Measurements from ENCODE around the gene MAPK8.

The MAPK8 gene

GRCh38 chr10:48473704-48474103 lies 167.2 kb downstream of the MAPK8 start:
- Histone ChIP-seq H3K4me1 (ENCODE audit: insufficient read depth, low read length) (peaks cover 14% of the 10 kb centered on the region), H3K27ac (ENCODE audit: low read depth, low read length) (no peak overlapping the region), H3K9ac (ENCODE audit: low read depth, low read length) (no peak overlapping the region), H3K9me3 (ENCODE audit: insufficient read depth, low read depth, low read length) (no peaks in the 10 kb centered on the region), H3K36me3 (ENCODE audit: insufficient read depth, low read length) (no peaks in the 10 kb centered on the region), H3K4me3 (ENCODE audit: low read length) (no peak overlapping the region), H3K27me3 (ENCODE audit: insufficient read depth, low read length) (no peaks in the 10 kb centered on the region)
- 95% methylated on average over 3 of the region's 5 CpGs for WGBS

- H3K9ac ChIP-seq (ENCODE audit: low read depth, low read length), result no peak overlapping the region
- H3K27ac ChIP-seq (ENCODE audit: low read depth, low read length), result no peak overlapping the region
- no peaks in the 10 kb centered on the region for H3K9me3 ChIP-seq (ENCODE audit: insufficient read depth, low read depth, low read length)
- H3K27me3 ChIP-seq (ENCODE audit: insufficient read depth, low read length), result no peaks in the 10 kb centered on the region
- no peak overlapping the region for H3K4me3 ChIP-seq (ENCODE audit: low read length)
- peaks cover 13% of the 10 kb centered on the region for H3K4me1 ChIP-seq (ENCODE audit: insufficient read depth, low read length)
- no peaks in the 10 kb centered on the region for H3K36me3 ChIP-seq (ENCODE audit: insufficient read depth, low read length)
- 89% methylated on average over 1 of the region's 3 CpGs for WGBS
Observed at GRCh38 chr10:48474765-48475365, 168.4 kb downstream of the MAPK8 start.

- H3K27ac ChIP-seq (ENCODE audit: low read depth, low read length), result no peak overlapping the region
Observed at GRCh38 chr10:48475943-48476278, 169.4 kb downstream of the MAPK8 start.

GRCh38 chr10:48476279-48476982 lies 170.0 kb downstream of the MAPK8 start:
- H3K9ac ChIP-seq (ENCODE audit: low read depth, low read length), result no peak overlapping the region
- H3K27ac ChIP-seq (ENCODE audit: low read depth, low read length), result no peak overlapping the region
- H3K9me3 ChIP-seq (ENCODE audit: insufficient read depth, low read depth, low read length), result no peaks in the 10 kb centered on the region
- no peaks in the 10 kb centered on the region for H3K27me3 ChIP-seq (ENCODE audit: insufficient read depth, low read length)
- peaks cover 4% of the 10 kb centered on the region; the same call in 1 of the 2 replicates for H3K4me1 ChIP-seq (ENCODE audit: insufficient read depth, low read length)
- 80% methylated on average over 9 of the region's 9 CpGs for WGBS
- H3K4me3 ChIP-seq (ENCODE audit: low read length), result no peak overlapping the region
- H3K36me3 ChIP-seq (ENCODE audit: insufficient read depth, low read length), result no peaks in the 10 kb centered on the region

More at GRCh38 chr10:48475943-48476278, 169.4 kb downstream of the MAPK8 start:
- WGBS, result 93% methylated on average over 4 of the region's 4 CpGs
- Histone ChIP-seq H3K9ac (ENCODE audit: low read depth, low read length) (no peak overlapping the region), H3K4me1 (ENCODE audit: insufficient read depth, low read length) (peaks cover 4% of the 10 kb centered on the region; the same call in 1 of the 2 replicates), H3K27me3 (ENCODE audit: insufficient read depth, low read length) (no peaks in the 10 kb centered on the region), H3K9me3 (ENCODE audit: insufficient read depth, low read depth, low read length) (no peaks in the 10 kb centered on the region), H3K4me3 (ENCODE audit: low read length) (no peak overlapping the region), H3K36me3 (ENCODE audit: insufficient read depth, low read length) (no peaks in the 10 kb centered on the region)

GRCh38 chr10:48477141-48477540 lies 170.7 kb downstream of the MAPK8 start:
- Histone ChIP-seq H3K36me3 (ENCODE audit: insufficient read depth, low read length) (no peaks in the 10 kb centered on the region), H3K27me3 (ENCODE audit: insufficient read depth, low read length) (no peaks in the 10 kb centered on the region), H3K4me3 (ENCODE audit: low read length) (no peak overlapping the region), H3K9me3 (ENCODE audit: insufficient read depth, low read depth, low read length) (no peaks in the 10 kb centered on the region), H3K27ac (ENCODE audit: low read depth, low read length) (no peak overlapping the region), H3K9ac (ENCODE audit: low read depth, low read length) (no peak overlapping the region), H3K4me1 (ENCODE audit: insufficient read depth, low read length) (peaks cover 4% of the 10 kb centered on the region; the same call in 1 of the 2 replicates)

- H3K27me3 ChIP-seq (ENCODE audit: insufficient read depth, low read length), result no peaks in the 10 kb centered on the region
- WGBS, result 77% methylated on average over 3 of the region's 4 CpGs
- no peak overlapping the region for H3K4me3 ChIP-seq (ENCODE audit: low read length)
Observed at GRCh38 chr10:48477616-48478015, 171.1 kb downstream of the MAPK8 start.

GRCh38 chr10:48478469-48478868 lies 172.0 kb downstream of the MAPK8 start:
- Histone ChIP-seq H3K36me3 (ENCODE audit: insufficient read depth, low read length) (no peaks in the 10 kb centered on the region), H3K9ac (ENCODE audit: low read depth, low read length) (no peak overlapping the region), H3K4me1 (ENCODE audit: insufficient read depth, low read length) (peaks cover 4% of the 10 kb centered on the region; the same call in 1 of the 2 replicates), H3K9me3 (ENCODE audit: insufficient read depth, low read depth, low read length) (no peaks in the 10 kb centered on the region), H3K4me3 (ENCODE audit: low read length) (no peak overlapping the region), H3K27me3 (ENCODE audit: insufficient read depth, low read length) (no peaks in the 10 kb centered on the region), H3K27ac (ENCODE audit: low read depth, low read length) (no peak overlapping the region)
- WGBS, result 96% methylated on average over 5 of the region's 5 CpGs

More at GRCh38 chr10:48477616-48478015, 171.1 kb downstream of the MAPK8 start:
- H3K9ac ChIP-seq (ENCODE audit: low read depth, low read length), result no peak overlapping the region
- H3K36me3 ChIP-seq (ENCODE audit: insufficient read depth, low read length), result no peaks in the 10 kb centered on the region
- H3K9me3 ChIP-seq (ENCODE audit: insufficient read depth, low read depth, low read length), result no peaks in the 10 kb centered on the region
- H3K27ac ChIP-seq (ENCODE audit: low read depth, low read length), result no peak overlapping the region
- H3K4me1 ChIP-seq (ENCODE audit: insufficient read depth, low read length), result peaks cover 4% of the 10 kb centered on the region; the same call in 1 of the 2 replicates

GRCh38 chr10:48478980-48479811 lies 172.7 kb downstream of the MAPK8 start:
- Histone ChIP-seq H3K4me1 (ENCODE audit: insufficient read depth, low read length) (peaks cover 4% of the 10 kb centered on the region; the same call in 1 of the 2 replicates), H3K9me3 (ENCODE audit: insufficient read depth, low read depth, low read length) (no peaks in the 10 kb centered on the region), H3K36me3 (ENCODE audit: insufficient read depth, low read length) (no peaks in the 10 kb centered on the region), H3K4me3 (ENCODE audit: low read length) (no peak overlapping the region), H3K27me3 (ENCODE audit: insufficient read depth, low read length) (no peaks in the 10 kb centered on the region), H3K27ac (ENCODE audit: low read depth, low read length) (no peak overlapping the region), H3K9ac (ENCODE audit: low read depth, low read length) (no peak overlapping the region)
- 88% methylated on average over 30 of the region's 30 CpGs for WGBS

GRCh38 chr10:48480397-48481374 lies 174.2 kb downstream of the MAPK8 start:
- Histone ChIP-seq H3K36me3 (ENCODE audit: insufficient read depth, low read length) (no peaks in the 10 kb centered on the region), H3K4me3 (ENCODE audit: low read length) (no peak overlapping the region), H3K27me3 (ENCODE audit: insufficient read depth, low read length) (no peaks in the 10 kb centered on the region), H3K4me1 (ENCODE audit: insufficient read depth, low read length) (peaks cover 13% of the 10 kb centered on the region; the same call in 1 of the 2 replicates), H3K9me3 (ENCODE audit: insufficient read depth, low read depth, low read length) (no peaks in the 10 kb centered on the region), H3K27ac (ENCODE audit: low read depth, low read length) (no peak overlapping the region), H3K9ac (ENCODE audit: low read depth, low read length) (no peak overlapping the region)
- WGBS, result 83% methylated on average over 20 of the region's 20 CpGs

GRCh38 chr10:48481385-48481784 lies 174.9 kb downstream of the MAPK8 start:
- WGBS, result 100% methylated on average over 1 of the region's 2 CpGs
- H3K27ac ChIP-seq (ENCODE audit: low read depth, low read length), result no peak overlapping the region
- peaks cover 9% of the 10 kb centered on the region; the same call in 1 of the 2 replicates for H3K4me1 ChIP-seq (ENCODE audit: insufficient read depth, low read length)
- H3K27me3 ChIP-seq (ENCODE audit: insufficient read depth, low read length), result no peaks in the 10 kb centered on the region
- H3K9me3 ChIP-seq (ENCODE audit: insufficient read depth, low read depth, low read length), result no peaks in the 10 kb centered on the region
- no peak overlapping the region for H3K9ac ChIP-seq (ENCODE audit: low read depth, low read length)
- no peak overlapping the region for H3K4me3 ChIP-seq (ENCODE audit: low read length)
- H3K36me3 ChIP-seq (ENCODE audit: insufficient read depth, low read length), result no peaks in the 10 kb centered on the region
